Measurements from ENCODE around the gene EXOG. TPM values are rescaled to one million over a fixed set of nuclear protein-coding genes. Genes with fewer than 3 reads are reported as not detected.

The EXOG gene
- polyA plus RNA-seq, 3 donors = 1.6 to 5.4 (median 2.4) TPM

- Histone ChIP-seq H3K4me1 (ENCODE audit: control insufficient read depth in 1 of 2, insufficient read depth in 2 of 2, low read length in 2 of 2) (no peaks in the 10 kb centered on the region), H4K20me1 (ENCODE audit: insufficient read depth, low read length) (no peaks in the 10 kb centered on the region), H3K27me3 (ENCODE audit: control insufficient read depth in 2 of 2, insufficient read depth in 2 of 2, low read length in 2 of 2) (no peaks in the 10 kb centered on the region), H3K9me3 (replicated peaks in 1 of 2; ENCODE audit: control insufficient read depth in 1 of 2, insufficient read depth in 1 of 2, low read length in 2 of 2) (no peaks in the 10 kb centered on the region), H3K27ac (ENCODE audit: low read depth in 1 of 2, low read length in 2 of 2) (no peak overlapping the region), H3K9ac (ENCODE audit: insufficient read depth, low read length, poor library complexity, severe bottlenecking) (no peak overlapping the region), H3K4me2 (replicated peaks; ENCODE audit: extremely low read depth, low read length, poor library complexity, severe bottlenecking) (no peak overlapping the region), H3K36me3 (replicated peaks in 1 of 2; ENCODE audit: control insufficient read depth in 1 of 2, insufficient read depth in 2 of 2, low read length in 2 of 2) (no peaks in the 10 kb centered on the region), H2AFZ (ENCODE audit: insufficient read depth, low read depth, low read length, poor library complexity, severe bottlenecking) (no peak overlapping the region), H3K4me3 (replicated peaks in 1 of 3; ENCODE audit: low read depth in 2 of 3, low read length in 3 of 3) (no peak overlapping the region), H3K79me2 (ENCODE audit: insufficient read depth, low read length) (no peaks in the 10 kb centered on the region)
- Mint-ChIP-seq H3K4me1 (no peaks in the 10 kb centered on the region), H3K27me3 (ENCODE audit: low read depth in 3 of 3) (peaks cover 0 to 3% (median 1%) of the 10 kb centered on the region in 3 donors), H3K27ac (no peak overlapping the region), H3K4me3 (no peak overlapping the region), H3K9me3 (no peaks in the 10 kb centered on the region), H3K36me3 (no peaks in the 10 kb centered on the region)
- DNase-seq = no peak
- intact Hi-C loops (cut with micrococcal nuclease) = loop anchor here in 1 of 2 donors (10.0 kb wide), 1 partner anchor 635 kb away; no protein-coding TSS in a partner anchor
- WGBS (ENCODE audit: insufficient coverage) = 100% methylated on average over 2 of the region's 2 CpGs
- no peak for TF ChIP-seq CTCF (IDR thresholded peaks at IDR 0.05)
Observed at GRCh38 chr3:38489766-38490165, 6.4 kb upstream of the EXOG start.

GRCh38 chr3:38490281-38491030, 5.7 kb upstream of the EXOG start:
- Histone ChIP-seq H3K4me1 (ENCODE audit: control insufficient read depth in 1 of 2, insufficient read depth in 2 of 2, low read length in 2 of 2) (no peaks in the 10 kb centered on the region), H3K9ac (ENCODE audit: insufficient read depth, low read length, poor library complexity, severe bottlenecking) (no peak overlapping the region), H3K27me3 (ENCODE audit: control insufficient read depth in 2 of 2, insufficient read depth in 2 of 2, low read length in 2 of 2) (no peaks in the 10 kb centered on the region), H4K20me1 (ENCODE audit: insufficient read depth, low read length) (no peaks in the 10 kb centered on the region), H3K4me2 (replicated peaks; ENCODE audit: extremely low read depth, low read length, poor library complexity, severe bottlenecking) (no peak overlapping the region), H3K4me3 (replicated peaks in 1 of 3; ENCODE audit: low read depth in 2 of 3, low read length in 3 of 3) (no peak overlapping the region), H2AFZ (ENCODE audit: insufficient read depth, low read depth, low read length, poor library complexity, severe bottlenecking) (no peak overlapping the region), H3K79me2 (ENCODE audit: insufficient read depth, low read length) (no peaks in the 10 kb centered on the region), H3K36me3 (replicated peaks in 1 of 2; ENCODE audit: control insufficient read depth in 1 of 2, insufficient read depth in 2 of 2, low read length in 2 of 2) (no peaks in the 10 kb centered on the region), H3K9me3 (replicated peaks in 1 of 2; ENCODE audit: control insufficient read depth in 1 of 2, insufficient read depth in 1 of 2, low read length in 2 of 2) (no peaks in the 10 kb centered on the region), H3K27ac (ENCODE audit: low read depth in 1 of 2, low read length in 2 of 2) (no peak overlapping the region)
- intact Hi-C loops (cut with micrococcal nuclease) = no loop called here
- Mint-ChIP-seq H3K9me3 (no peaks in the 10 kb centered on the region), H3K27me3 (ENCODE audit: low read depth in 3 of 3) (peaks cover 0 to 3% (median 1%) of the 10 kb centered on the region in 3 donors), H3K36me3 (no peaks in the 10 kb centered on the region), H3K27ac (peak overlapping the region in 1 of 7 donors; percentile 15), H3K4me1 (no peaks in the 10 kb centered on the region), H3K4me3 (no peak overlapping the region)
- no peak for TF ChIP-seq CTCF (IDR thresholded peaks at IDR 0.05)
- WGBS (ENCODE audit: insufficient coverage) = 100% methylated on average over 3 of the region's 11 CpGs
- DNase-seq = no peak
